AG10803 (cell line): ENCODE results near the gene NRG2.

Source experiments
- DNase-seq: peaks from one replicate; pipeline ENCODE4 v3.0.0; 2010; ENCODE audit warnings: low read depth
- H3K4me3 ChIP-seq: 2 replicates; pipeline ENCODE4 v1.5.1; 2011; ENCODE audit warnings: mild to moderate bottlenecking, low read length, control low read depth
- TF ChIP-seq, protein P1 (sequence below): conservative IDR thresholded peaks from 2 replicates; pipeline ENCODE4 v1.5.1; 2011; ENCODE audit warnings: mild to moderate bottlenecking, low read length, control low read depth, inconsistent platforms

Gene NRG2

DNA sequence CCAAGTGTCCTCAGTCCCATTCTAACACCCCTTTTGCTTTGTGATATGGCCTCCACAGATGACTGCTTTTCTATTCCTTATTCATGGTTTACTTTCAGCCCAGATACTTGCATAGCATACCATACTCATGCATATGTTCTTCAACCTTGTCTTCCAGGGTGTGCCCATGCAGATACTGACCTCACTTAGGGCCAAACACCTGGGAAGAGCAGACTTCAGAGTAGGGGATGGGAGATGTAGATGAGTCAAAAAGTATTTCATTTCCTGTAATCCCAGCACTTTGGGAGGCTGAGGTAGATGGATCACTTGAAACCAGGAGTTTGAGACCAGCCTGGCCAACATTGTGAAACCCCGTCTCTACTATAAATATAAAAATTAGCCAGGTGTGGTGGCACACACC is 58.3 kb downstream of the NRG2 start:
- TF ChIP-seq, protein P1, sequence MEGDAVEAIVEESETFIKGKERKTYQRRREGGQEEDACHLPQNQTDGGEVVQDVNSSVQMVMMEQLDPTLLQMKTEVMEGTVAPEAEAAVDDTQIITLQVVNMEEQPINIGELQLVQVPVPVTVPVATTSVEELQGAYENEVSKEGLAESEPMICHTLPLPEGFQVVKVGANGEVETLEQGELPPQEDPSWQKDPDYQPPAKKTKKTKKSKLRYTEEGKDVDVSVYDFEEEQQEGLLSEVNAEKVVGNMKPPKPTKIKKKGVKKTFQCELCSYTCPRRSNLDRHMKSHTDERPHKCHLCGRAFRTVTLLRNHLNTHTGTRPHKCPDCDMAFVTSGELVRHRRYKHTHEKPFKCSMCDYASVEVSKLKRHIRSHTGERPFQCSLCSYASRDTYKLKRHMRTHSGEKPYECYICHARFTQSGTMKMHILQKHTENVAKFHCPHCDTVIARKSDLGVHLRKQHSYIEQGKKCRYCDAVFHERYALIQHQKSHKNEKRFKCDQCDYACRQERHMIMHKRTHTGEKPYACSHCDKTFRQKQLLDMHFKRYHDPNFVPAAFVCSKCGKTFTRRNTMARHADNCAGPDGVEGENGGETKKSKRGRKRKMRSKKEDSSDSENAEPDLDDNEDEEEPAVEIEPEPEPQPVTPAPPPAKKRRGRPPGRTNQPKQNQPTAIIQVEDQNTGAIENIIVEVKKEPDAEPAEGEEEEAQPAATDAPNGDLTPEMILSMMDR: no peak
- DNase-seq: no peak
- H3K4me3 ChIP-seq: no peak overlapping the region

DNA sequence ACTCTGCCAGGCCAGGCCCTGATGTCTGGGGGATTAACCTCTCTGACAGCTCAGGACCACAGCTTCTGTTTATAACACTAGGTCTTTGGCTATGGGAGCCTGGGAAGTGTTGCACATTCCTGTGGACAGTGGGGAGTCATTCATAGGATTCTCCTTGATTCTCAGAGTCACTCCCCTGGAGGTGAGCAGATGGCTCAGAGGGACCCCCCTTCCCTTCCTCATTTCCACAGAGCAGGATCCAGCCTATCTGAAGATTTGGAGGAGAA is 60.2 kb downstream of the NRG2 start:
- TF ChIP-seq, protein P1: no peak
- no peak overlapping the region for H3K4me3 ChIP-seq
- DNase-seq: peak; percentile 18

DNA sequence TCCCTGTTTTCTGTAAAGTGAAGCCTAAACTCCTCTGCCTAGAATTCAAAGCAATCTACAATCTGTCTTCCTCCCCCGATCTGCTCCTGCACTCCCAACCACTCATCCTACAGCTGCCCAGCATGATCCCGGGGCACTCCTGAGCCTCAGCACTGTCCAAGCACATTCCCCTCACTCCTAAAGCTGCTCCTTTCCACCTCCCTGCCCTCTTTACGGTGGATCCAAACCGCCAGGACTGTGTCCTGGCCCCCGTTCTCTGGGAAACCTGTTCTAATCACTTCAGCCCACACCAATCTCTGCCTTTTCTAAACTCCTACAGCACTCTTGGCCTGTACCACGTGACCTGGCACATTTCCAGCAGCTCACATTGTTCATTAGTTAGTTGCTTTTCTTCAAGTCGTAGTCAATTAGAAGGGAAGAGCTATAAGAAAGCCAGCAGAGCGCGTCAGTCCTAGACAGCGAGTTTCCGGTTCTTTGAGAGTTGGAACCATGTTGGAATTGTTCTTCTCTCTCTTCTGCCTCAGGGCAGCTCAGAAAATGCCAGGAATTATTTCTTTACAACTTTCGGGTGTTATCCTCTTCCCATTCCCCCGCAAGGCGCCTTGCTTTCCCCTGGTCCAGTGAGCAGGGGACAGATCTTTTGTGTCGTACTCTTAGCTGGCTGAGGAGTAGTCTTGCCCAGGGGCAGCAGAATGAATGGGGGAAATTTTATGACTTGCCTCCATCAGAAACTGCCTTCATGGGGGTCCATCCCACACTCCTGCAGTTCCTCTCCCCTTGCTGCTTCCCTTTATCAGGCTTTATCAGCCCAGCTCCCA is 60.7 kb downstream of the NRG2 start:
- TF ChIP-seq, protein P1: no peak
- H3K4me3 ChIP-seq: no peak overlapping the region
- peak; percentile 17 for DNase-seq

DNA sequence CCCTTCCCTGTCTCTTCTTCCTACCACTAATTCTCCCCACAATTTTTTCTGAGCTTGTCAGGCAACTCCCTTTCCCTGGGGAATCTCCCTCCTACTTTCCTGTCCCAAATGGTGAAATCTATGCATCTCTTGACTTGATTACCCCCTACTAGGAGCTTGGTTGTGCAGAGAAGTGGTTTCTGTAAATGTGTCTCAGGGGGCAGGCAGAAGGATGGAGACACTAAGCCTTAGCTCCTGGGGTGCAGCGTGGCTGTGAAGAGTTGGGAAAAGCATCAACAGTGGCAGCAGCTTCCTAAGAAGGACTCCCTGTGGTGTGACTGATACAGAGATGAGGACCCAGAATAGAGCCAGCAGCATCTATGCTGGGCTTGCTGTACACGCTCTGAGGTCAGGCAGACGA is 62.3 kb downstream of the NRG2 start:
- TF ChIP-seq, protein P1: no peak
- H3K4me3 ChIP-seq: no peak overlapping the region
- DNase-seq: no peak

DNA sequence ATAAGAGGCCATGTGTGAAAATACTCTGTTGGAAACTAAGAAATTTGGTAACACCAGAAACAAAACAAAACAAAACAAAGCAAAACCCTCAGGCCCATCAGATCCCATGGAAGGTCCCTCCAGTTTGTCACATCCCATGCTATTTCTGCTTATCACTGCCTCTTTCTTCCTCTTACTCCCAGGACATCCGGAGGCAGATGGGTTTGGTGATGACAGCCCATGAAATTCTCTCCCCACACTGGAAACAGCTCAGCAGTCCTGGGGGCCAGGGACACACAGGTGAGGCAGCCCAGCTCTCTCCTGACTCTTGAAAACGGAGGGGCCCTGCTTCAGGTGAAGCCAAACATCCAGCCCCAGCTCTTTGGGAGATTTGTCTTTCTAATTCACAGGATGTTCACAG is 63.2 kb downstream of the NRG2 start:
- no peak for DNase-seq
- no peak overlapping the region for H3K4me3 ChIP-seq
- TF ChIP-seq, protein P1: no peak

DNA sequence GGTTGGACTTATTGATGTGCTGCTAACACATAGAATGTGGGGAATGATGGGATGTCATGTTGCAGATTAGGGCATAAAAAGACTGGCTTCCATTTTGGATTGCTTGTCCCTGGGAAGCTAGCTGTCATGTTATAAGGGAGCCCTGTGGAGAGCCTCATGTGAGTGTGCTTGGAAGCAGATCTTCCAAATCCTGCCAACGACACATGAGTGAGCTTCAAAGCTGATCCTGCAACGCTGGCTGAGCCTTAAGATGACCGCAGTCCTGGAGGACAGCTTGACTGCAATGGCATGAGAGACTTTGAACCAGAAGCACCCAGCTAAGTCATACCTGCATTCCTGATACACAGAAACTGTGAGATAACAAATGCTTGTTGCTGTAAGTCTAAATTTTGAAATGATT is 63.6 kb downstream of the NRG2 start:
- DNase-seq: no peak
- H3K4me3 ChIP-seq: no peak overlapping the region
- TF ChIP-seq, protein P1: no peak

DNA sequence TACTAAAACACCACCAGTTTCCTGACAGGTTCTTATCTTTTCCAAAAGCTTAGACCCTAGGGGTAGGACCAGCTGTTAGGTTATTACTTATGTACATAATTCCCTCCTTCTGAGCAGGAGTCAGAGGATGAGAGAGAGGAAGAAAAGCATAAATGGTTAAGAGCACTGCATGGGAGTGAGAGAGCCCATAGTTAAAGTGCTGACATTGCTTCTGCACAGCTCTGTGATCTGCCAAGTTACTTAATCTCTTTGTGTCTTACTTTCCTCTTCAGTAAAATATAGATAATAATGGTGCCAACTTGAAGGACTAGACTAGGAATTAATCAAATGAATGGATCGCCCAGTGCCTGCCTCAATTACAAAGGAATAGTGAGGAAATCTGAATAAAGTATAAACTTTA is 66.4 kb downstream of the NRG2 start:
- no peak overlapping the region for H3K4me3 ChIP-seq
- DNase-seq: no peak
- TF ChIP-seq, protein P1: no peak
